ENCODE results near the gene KDM5A. TPM values are rescaled to one million over a fixed set of nuclear protein-coding genes. Genes with fewer than 3 reads are reported as not detected.
"Not testable (repeated sequence)": the region's sequence is repeated elsewhere in the genome, so short reads cannot be mapped to it uniquely, and the experiment has no call there.

KDM5A gene
- polyA plus RNA-seq, 3 donors: 12.2 to 31.4 (median 17.1) TPM

DNA sequence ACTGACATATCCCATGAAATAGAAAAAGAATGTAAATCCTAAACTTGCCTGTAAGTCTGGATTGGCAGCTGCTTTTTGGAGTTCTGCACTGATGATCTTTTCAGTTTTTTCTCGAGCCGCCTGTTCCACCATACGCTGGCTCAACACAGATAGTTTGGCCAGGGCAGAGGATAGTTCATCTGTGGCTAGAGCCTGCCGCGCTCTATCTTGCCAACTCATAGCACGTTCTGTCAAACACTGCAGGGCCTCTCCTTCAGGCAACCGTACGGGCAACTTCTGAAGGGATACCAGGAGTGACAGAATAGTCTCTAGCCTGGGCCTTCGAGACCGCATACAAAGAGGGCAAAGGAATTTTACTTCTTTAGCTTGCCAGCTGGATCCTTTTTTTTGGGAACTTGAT lies 81.7 kb downstream of the KDM5A start:
- Histone ChIP-seq H3K36me3 (replicated peaks in 1 of 2; ENCODE audit: control insufficient read depth in 1 of 2, insufficient read depth in 2 of 2, low read length in 2 of 2) (peaks cover 93 to 100% of the 10 kb centered on the region in 2 donors), H4K20me1 (ENCODE audit: insufficient read depth, low read length) (peaks cover 66% of the 10 kb centered on the region), H3K27me3 (ENCODE audit: control insufficient read depth in 2 of 2, insufficient read depth in 2 of 2, low read length in 2 of 2) (no peaks in the 10 kb centered on the region), H3K9me3 (replicated peaks in 1 of 2; ENCODE audit: control insufficient read depth in 1 of 2, insufficient read depth in 1 of 2, low read length in 2 of 2) (no peaks in the 10 kb centered on the region), H3K4me3 (replicated peaks in 1 of 3; ENCODE audit: low read depth in 2 of 3, low read length in 3 of 3) (no peak overlapping the region), H3K4me1 (ENCODE audit: control insufficient read depth in 1 of 2, insufficient read depth in 2 of 2, low read length in 2 of 2) (no peaks in the 10 kb centered on the region), H3K27ac (ENCODE audit: low read depth in 1 of 2, low read length in 2 of 2) (no peak overlapping the region), H3K79me2 (ENCODE audit: insufficient read depth, low read length) (peaks cover 39% of the 10 kb centered on the region), H3K4me2 (replicated peaks; ENCODE audit: extremely low read depth, low read length, poor library complexity, severe bottlenecking) (no peak overlapping the region), H2AFZ (ENCODE audit: insufficient read depth, low read depth, low read length, poor library complexity, severe bottlenecking) (no peak overlapping the region), H3K9ac (ENCODE audit: insufficient read depth, low read length, poor library complexity, severe bottlenecking) (no peak overlapping the region)
- Mint-ChIP-seq H3K4me3 (no peak overlapping the region), H3K4me1 (no peaks in the 10 kb centered on the region), H3K36me3 (peaks cover 94 to 96% of the 10 kb centered on the region in 2 donors), H3K27ac (no peak overlapping the region), H3K27me3 (ENCODE audit: low read depth in 3 of 3) (no peaks in the 10 kb centered on the region), H3K9me3 (peaks cover 0 to 7% (median under 1%) of the 10 kb centered on the region in 7 donors)
- DNase-seq: no peak
- TF ChIP-seq, protein P1, sequence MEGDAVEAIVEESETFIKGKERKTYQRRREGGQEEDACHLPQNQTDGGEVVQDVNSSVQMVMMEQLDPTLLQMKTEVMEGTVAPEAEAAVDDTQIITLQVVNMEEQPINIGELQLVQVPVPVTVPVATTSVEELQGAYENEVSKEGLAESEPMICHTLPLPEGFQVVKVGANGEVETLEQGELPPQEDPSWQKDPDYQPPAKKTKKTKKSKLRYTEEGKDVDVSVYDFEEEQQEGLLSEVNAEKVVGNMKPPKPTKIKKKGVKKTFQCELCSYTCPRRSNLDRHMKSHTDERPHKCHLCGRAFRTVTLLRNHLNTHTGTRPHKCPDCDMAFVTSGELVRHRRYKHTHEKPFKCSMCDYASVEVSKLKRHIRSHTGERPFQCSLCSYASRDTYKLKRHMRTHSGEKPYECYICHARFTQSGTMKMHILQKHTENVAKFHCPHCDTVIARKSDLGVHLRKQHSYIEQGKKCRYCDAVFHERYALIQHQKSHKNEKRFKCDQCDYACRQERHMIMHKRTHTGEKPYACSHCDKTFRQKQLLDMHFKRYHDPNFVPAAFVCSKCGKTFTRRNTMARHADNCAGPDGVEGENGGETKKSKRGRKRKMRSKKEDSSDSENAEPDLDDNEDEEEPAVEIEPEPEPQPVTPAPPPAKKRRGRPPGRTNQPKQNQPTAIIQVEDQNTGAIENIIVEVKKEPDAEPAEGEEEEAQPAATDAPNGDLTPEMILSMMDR (IDR thresholded peaks at IDR 0.05): no peak
- intact Hi-C loops (cut with micrococcal nuclease): no loop called here
- 100% methylated on average over 9 of the region's 10 CpGs for WGBS (ENCODE audit: insufficient coverage)

DNA sequence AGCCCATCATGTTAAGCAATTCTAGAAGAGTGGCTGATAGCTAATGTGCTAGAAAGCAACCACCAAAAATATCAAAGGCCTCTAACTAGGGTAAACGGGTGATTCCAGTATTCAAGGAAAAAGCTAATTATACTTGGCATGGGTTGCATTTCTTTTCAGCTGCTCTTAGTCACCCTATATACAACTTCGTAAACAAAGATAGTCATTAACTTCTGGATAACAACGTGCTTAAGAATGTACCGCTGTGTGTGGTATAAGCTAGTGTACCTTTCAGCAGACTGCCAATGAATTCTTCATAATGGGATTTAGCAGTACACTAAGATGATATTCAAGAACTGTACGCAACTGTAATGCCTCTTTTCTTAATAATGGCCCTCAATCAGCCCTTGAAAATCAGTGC lies 84.3 kb downstream of the KDM5A start:
- intact Hi-C loops (cut with micrococcal nuclease): no loop called here
- no peaks in the 10 kb centered on the region for H3K27me3 Mint-ChIP-seq (ENCODE audit: low read depth in 3 of 3)
- no peak overlapping the region for H3K4me3 Mint-ChIP-seq
- peaks cover 0 to 19% (median 10%) of the 10 kb centered on the region in 7 donors for H3K9me3 Mint-ChIP-seq
- Histone ChIP-seq H3K79me2 (ENCODE audit: insufficient read depth, low read length) (peaks cover 49% of the 10 kb centered on the region), H3K27ac (ENCODE audit: low read depth in 1 of 2, low read length in 2 of 2) (no peak overlapping the region), H4K20me1 (ENCODE audit: insufficient read depth, low read length) (peaks cover 67% of the 10 kb centered on the region), H3K36me3 (replicated peaks in 1 of 2; ENCODE audit: control insufficient read depth in 1 of 2, insufficient read depth in 2 of 2, low read length in 2 of 2) (peaks cover 67 to 91% of the 10 kb centered on the region in 2 donors), H3K27me3 (ENCODE audit: control insufficient read depth in 2 of 2, insufficient read depth in 2 of 2, low read length in 2 of 2) (no peaks in the 10 kb centered on the region), H3K4me2 (replicated peaks; ENCODE audit: extremely low read depth, low read length, poor library complexity, severe bottlenecking) (no peak overlapping the region), H2AFZ (ENCODE audit: insufficient read depth, low read depth, low read length, poor library complexity, severe bottlenecking) (no peak overlapping the region), H3K4me1 (ENCODE audit: control insufficient read depth in 1 of 2, insufficient read depth in 2 of 2, low read length in 2 of 2) (no peaks in the 10 kb centered on the region), H3K9ac (ENCODE audit: insufficient read depth, low read length, poor library complexity, severe bottlenecking) (no peak overlapping the region), H3K9me3 (replicated peaks in 1 of 2; ENCODE audit: control insufficient read depth in 1 of 2, insufficient read depth in 1 of 2, low read length in 2 of 2) (no peaks in the 10 kb centered on the region), H3K4me3 (replicated peaks in 1 of 3; ENCODE audit: low read depth in 2 of 3, low read length in 3 of 3) (no peak overlapping the region)
- H3K4me1 Mint-ChIP-seq: peaks cover 4% of the 10 kb centered on the region
- H3K27ac Mint-ChIP-seq: no peak overlapping the region
- no CpG with 5 or more reads among the region's 5 CpGs for WGBS (ENCODE audit: insufficient coverage)
- no peak for DNase-seq
- peaks cover 94 to 96% of the 10 kb centered on the region in 2 donors for H3K36me3 Mint-ChIP-seq
- TF ChIP-seq, protein P1 (IDR thresholded peaks at IDR 0.05): no peak

DNA sequence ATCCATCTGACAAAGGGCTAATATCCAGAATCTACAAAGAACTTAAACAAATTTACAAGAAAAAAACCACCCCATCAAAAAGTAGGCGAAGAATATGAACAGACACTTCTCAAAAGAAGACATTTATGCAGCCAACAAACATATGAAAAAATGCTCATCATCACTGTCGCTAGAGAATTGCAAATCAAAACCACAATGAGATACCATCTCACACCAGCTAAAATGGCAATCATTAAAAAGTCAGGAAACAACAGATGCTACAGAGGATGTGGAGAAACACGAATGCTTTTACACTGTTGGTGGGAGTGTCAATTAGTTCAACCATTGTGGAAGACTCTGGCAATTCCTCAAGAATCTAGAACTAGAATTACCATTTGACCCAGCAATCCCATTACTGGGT lies 86.4 kb downstream of the KDM5A start:
- DNase-seq: not testable (repeated sequence)

More for the DNA sequence above, 86.4 kb downstream of the KDM5A start:
- H3K9me3 ChIP-seq (replicated peaks in 1 of 2; ENCODE audit: control insufficient read depth in 1 of 2, insufficient read depth in 1 of 2, low read length in 2 of 2); H3K27ac ChIP-seq (ENCODE audit: low read depth in 1 of 2, low read length in 2 of 2); H3K4me3 Mint-ChIP-seq; H3K9ac ChIP-seq (ENCODE audit: insufficient read depth, low read length, poor library complexity, severe bottlenecking); intact Hi-C loops (cut with micrococcal nuclease); H3K27me3 ChIP-seq (ENCODE audit: control insufficient read depth in 2 of 2, insufficient read depth in 2 of 2, low read length in 2 of 2); H3K4me1 Mint-ChIP-seq; H3K4me1 ChIP-seq (ENCODE audit: control insufficient read depth in 1 of 2, insufficient read depth in 2 of 2, low read length in 2 of 2); H3K27me3 Mint-ChIP-seq (ENCODE audit: low read depth in 3 of 3); H3K4me3 ChIP-seq (replicated peaks in 1 of 3; ENCODE audit: low read depth in 2 of 3, low read length in 3 of 3); H3K4me2 ChIP-seq (replicated peaks; ENCODE audit: extremely low read depth, low read length, poor library complexity, severe bottlenecking); H2AFZ ChIP-seq (ENCODE audit: insufficient read depth, low read depth, low read length, poor library complexity, severe bottlenecking): not testable (repeated sequence)
- Mint-ChIP-seq H3K9me3 (peaks cover 0 to 23% (median 12%) of the 10 kb centered on the region in 7 donors), H3K36me3 (peaks cover 93 to 96% of the 10 kb centered on the region in 2 donors), H3K27ac (peak overlapping the region in 1 of 7 donors; percentile 27)
- no CpG with 5 or more reads among the region's 3 CpGs for WGBS (ENCODE audit: insufficient coverage)
- Histone ChIP-seq H3K79me2 (ENCODE audit: insufficient read depth, low read length) (peaks cover 58% of the 10 kb centered on the region), H3K36me3 (replicated peaks in 1 of 2; ENCODE audit: control insufficient read depth in 1 of 2, insufficient read depth in 2 of 2, low read length in 2 of 2) (peaks cover 56 to 91% of the 10 kb centered on the region in 2 donors), H4K20me1 (ENCODE audit: insufficient read depth, low read length) (peaks cover 75% of the 10 kb centered on the region)

Data from CD14-positive monocyte (primary cell).